Natural killer cell (primary cell): ENCODE data around the gene MAPK4. TPM values are rescaled to one million over a fixed set of nuclear protein-coding genes. Genes with fewer than 3 reads are reported as not detected.

Source experiments
- ATAC-seq, 3 donors: fragments of 150-1000 bp in 2 of 3; fragments of 200-7000 bp in 1 of 3; cut with Tn5 transposase; 1 replicate in 1 of 3; 2 replicates in 2 of 3; pipeline ENCODE4 v1.10.0; 2021; ENCODE audit warnings: mild to moderate bottlenecking in 2 of 3, moderate library complexity in 2 of 3
- DNase-seq, 2 donors: peaks; one replicate each; pipeline versions ENCODE4 v3.0.0 to v3.0.0-alpha.2; 2013 to 2021; ENCODE audit warnings: mixed read lengths in 1 of 2
- H3K27ac ChIP-seq: one replicate; pipeline ENCODE4 v1.5.1; 2013; ENCODE audit warnings: mild to moderate bottlenecking, low read length
- H3K27me3 ChIP-seq: one replicate; pipeline ENCODE4 v1.6.1; 2013; ENCODE audit warnings: low read length; ENCODE audit not compliant: control insufficient read depth, insufficient read depth
- H3K36me3 ChIP-seq: one replicate; pipeline ENCODE4 v1.6.1; 2013; ENCODE audit warnings: low read length; ENCODE audit not compliant: control insufficient read depth, insufficient read depth
- H3K4me1 ChIP-seq: one replicate; pipeline ENCODE4 v1.6.1; 2013; ENCODE audit warnings: low read length; ENCODE audit not compliant: control insufficient read depth, insufficient read depth
- H3K4me3 ChIP-seq: one replicate; pipeline ENCODE4 v1.5.1; 2013; ENCODE audit warnings: low read length
- H3K9me3 ChIP-seq: one replicate; pipeline ENCODE4 v1.6.1; 2013; ENCODE audit warnings: low read length; ENCODE audit not compliant: control insufficient read depth, insufficient read depth
- H3K27ac Mint-ChIP-seq, 2 donors: one replicate each; pipeline ENCODE4 v1.8.0; 2022; ENCODE audit warnings: mild to moderate bottlenecking in 2 of 2, mixed read lengths in 2 of 2, moderate library complexity in 1 of 2
- H3K27me3 Mint-ChIP-seq, 2 donors: one replicate each; pipeline ENCODE4 v1.8.0; 2022; ENCODE audit warnings: low read depth in 2 of 2, mixed read lengths in 2 of 2
- H3K36me3 Mint-ChIP-seq: one replicate; pipeline ENCODE4 v1.8.0; 2022; ENCODE audit warnings: mixed read lengths
- H3K4me1 Mint-ChIP-seq, 2 donors: one replicate each; pipeline ENCODE4 v1.8.0; 2022; ENCODE audit warnings: mixed read lengths in 2 of 2
- H3K4me3 Mint-ChIP-seq: one replicate; pipeline ENCODE4 v1.8.0; 2022; ENCODE audit warnings: mild to moderate bottlenecking, moderate library complexity, mixed read lengths
- H3K9me3 Mint-ChIP-seq, 2 donors: one replicate each; pipeline ENCODE4 v1.8.0; 2022; ENCODE audit warnings: mixed read lengths in 2 of 2
- CTCF ChIP-seq: fragments of 200-600 bp; IDR thresholded peaks from one replicate; pipeline ENCODE4 v1.8.0; 2022; ENCODE audit warnings: antibody characterized with exemption
- WGBS: methylation state at CpG from one replicate; pipeline ENCODE4 v1.1.7; 2013; ENCODE audit warnings: missing lambda C conversion rate; ENCODE audit not compliant: insufficient coverage; 5-methylcytosine and 5-hydroxymethylcytosine counted together
- intact Hi-C: fragments of 100-400 bp; cut with micrococcal nuclease; formaldehyde crosslinking; loops from one replicate; pipeline ENCODE4 v1.14.2; 2022
- total RNA-seq, 4 donors: library from RNA; stranded (reverse); fragments of 120-200 nt in 1 of 4; gene quantifications; one replicate each; pipeline versions ENCODE4 v1.2.3 to v1.2.4, GENCODE V29; 2013 to 2022

The MAPK4 gene
- total RNA-seq, 3 donors from 2014 or later (not counting 1 experiment from before 2014, with no cell fraction given), result not detected

GRCh38 chr18:50630895-50631294 lies 71.0 kb downstream of the MAPK4 start:
- DNase-seq (no peak), ATAC-seq (no peak)
- no peaks in the 10 kb centered on the region for H3K36me3 Mint-ChIP-seq
- H3K27me3 Mint-ChIP-seq, result no peaks in the 10 kb centered on the region
- intact Hi-C loops, result no loop called here
- Histone ChIP-seq H3K36me3 (no peaks in the 10 kb centered on the region), H3K27ac (no peak overlapping the region), H3K4me3 (no peak overlapping the region), H3K9me3 (no peaks in the 10 kb centered on the region), H3K4me1 (no peaks in the 10 kb centered on the region), H3K27me3 (no peaks in the 10 kb centered on the region)
- H3K4me3 Mint-ChIP-seq, result no peak overlapping the region
- no peak for TF ChIP-seq CTCF
- no peaks in the 10 kb centered on the region for H3K9me3 Mint-ChIP-seq
- H3K27ac Mint-ChIP-seq, result no peak overlapping the region
- WGBS, result 90% methylated on average over 8 of the region's 8 CpGs
- H3K4me1 Mint-ChIP-seq, result no peaks in the 10 kb centered on the region

- no peaks in the 10 kb centered on the region for H3K36me3 Mint-ChIP-seq
- intact Hi-C loops, result no loop called here
These were observed 73.1 kb downstream of the MAPK4 start for GRCh38 chr18:50632895-50633515.

GRCh38 chr18:50633992-50634391 lies 74.1 kb downstream of the MAPK4 start:
- intact Hi-C loops, result no loop called here
- Mint-ChIP-seq H3K27ac (no peak overlapping the region), H3K4me3 (no peak overlapping the region), H3K9me3 (no peaks in the 10 kb centered on the region), H3K36me3 (no peaks in the 10 kb centered on the region), H3K4me1 (no peaks in the 10 kb centered on the region), H3K27me3 (no peaks in the 10 kb centered on the region)
- TF ChIP-seq CTCF, result no peak
- ATAC-seq (no peak), DNase-seq (no peak)
- no peak overlapping the region for H3K27ac ChIP-seq
- H3K4me1 ChIP-seq, result no peaks in the 10 kb centered on the region
- H3K36me3 ChIP-seq, result no peaks in the 10 kb centered on the region
- H3K27me3 ChIP-seq, result no peaks in the 10 kb centered on the region
- no peaks in the 10 kb centered on the region for H3K9me3 ChIP-seq
- no peak overlapping the region for H3K4me3 ChIP-seq
- 91% methylated on average over 3 of the region's 3 CpGs for WGBS

More at GRCh38 chr18:50632895-50633515, 73.1 kb downstream of the MAPK4 start:
- no peaks in the 10 kb centered on the region for H3K9me3 Mint-ChIP-seq
- no peaks in the 10 kb centered on the region for H3K9me3 ChIP-seq
- H3K27me3 Mint-ChIP-seq, result no peaks in the 10 kb centered on the region
- no peaks in the 10 kb centered on the region for H3K4me1 Mint-ChIP-seq
- H3K36me3 ChIP-seq, result no peaks in the 10 kb centered on the region
- no peak overlapping the region for H3K27ac ChIP-seq
- no peak overlapping the region for H3K4me3 ChIP-seq
- H3K4me3 Mint-ChIP-seq, result no peak overlapping the region
- DNase-seq, result no peak
- no peak for TF ChIP-seq CTCF
- ATAC-seq, result no peak
- 85% methylated on average over 7 of the region's 8 CpGs for WGBS
- no peaks in the 10 kb centered on the region for H3K4me1 ChIP-seq
- H3K27me3 ChIP-seq, result no peaks in the 10 kb centered on the region
- no peak overlapping the region for H3K27ac Mint-ChIP-seq
